ENCODE measurements around the gene CRTC3. TPM values are rescaled to one million over a fixed set of nuclear protein-coding genes. Genes with fewer than 3 reads are reported as not detected.

Gene CRTC3
- total RNA-seq, 1 donor from 2014 or later: 21.4 TPM

DNA sequence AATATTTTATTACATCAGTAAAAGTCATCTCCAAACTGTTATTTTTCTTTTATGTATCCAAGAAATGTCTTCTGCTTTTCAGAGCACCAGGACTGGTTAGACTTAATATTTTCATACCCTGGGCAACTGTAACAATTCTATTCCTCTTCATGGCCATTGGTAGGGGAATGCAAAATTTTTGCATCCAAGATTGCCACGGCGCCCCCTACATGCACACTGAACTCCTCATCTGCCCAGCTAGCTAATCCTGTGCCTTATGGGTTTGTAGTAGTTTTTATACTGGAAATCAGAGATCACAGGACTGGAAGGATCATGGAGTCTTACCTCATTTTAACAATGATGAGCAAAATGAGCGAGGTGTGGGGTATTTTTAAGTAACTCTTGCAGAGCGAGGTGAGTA lies 74.2 kb downstream of the CRTC3 start:
- no peak overlapping the region for H3K9ac ChIP-seq (ENCODE audit: low read length)
- TF ChIP-seq, protein P1, sequence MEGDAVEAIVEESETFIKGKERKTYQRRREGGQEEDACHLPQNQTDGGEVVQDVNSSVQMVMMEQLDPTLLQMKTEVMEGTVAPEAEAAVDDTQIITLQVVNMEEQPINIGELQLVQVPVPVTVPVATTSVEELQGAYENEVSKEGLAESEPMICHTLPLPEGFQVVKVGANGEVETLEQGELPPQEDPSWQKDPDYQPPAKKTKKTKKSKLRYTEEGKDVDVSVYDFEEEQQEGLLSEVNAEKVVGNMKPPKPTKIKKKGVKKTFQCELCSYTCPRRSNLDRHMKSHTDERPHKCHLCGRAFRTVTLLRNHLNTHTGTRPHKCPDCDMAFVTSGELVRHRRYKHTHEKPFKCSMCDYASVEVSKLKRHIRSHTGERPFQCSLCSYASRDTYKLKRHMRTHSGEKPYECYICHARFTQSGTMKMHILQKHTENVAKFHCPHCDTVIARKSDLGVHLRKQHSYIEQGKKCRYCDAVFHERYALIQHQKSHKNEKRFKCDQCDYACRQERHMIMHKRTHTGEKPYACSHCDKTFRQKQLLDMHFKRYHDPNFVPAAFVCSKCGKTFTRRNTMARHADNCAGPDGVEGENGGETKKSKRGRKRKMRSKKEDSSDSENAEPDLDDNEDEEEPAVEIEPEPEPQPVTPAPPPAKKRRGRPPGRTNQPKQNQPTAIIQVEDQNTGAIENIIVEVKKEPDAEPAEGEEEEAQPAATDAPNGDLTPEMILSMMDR (IDR thresholded peaks at IDR 0.05; ENCODE audit: insufficient read depth, low read depth, low read length): peak; percentile 21
- no peak for TF ChIP-seq EZH2 (IDR thresholded peaks at IDR 0.05; ENCODE audit: insufficient read depth, low read length)

DNA sequence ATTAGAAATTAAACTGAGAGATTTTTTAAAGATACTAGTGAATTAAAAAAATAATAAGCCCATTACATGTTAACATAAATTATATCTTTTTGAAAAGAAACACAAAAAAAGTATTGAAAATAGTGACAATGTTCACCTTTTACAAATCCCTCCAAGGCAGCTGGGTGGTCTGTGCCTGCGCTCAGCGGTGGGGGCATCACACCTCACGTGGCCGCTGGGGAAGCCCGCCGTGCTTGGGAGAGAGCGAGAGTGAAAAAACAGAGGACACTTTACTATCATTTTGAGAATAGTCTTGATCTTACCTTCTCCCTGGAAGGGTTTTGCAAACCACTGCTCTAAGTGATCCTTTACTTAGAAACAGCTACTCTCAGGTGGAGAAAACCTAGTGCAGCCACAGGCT lies 76.9 kb downstream of the CRTC3 start:
- Histone ChIP-seq H3K9ac (ENCODE audit: low read length) (no peak overlapping the region), H3K4me3 (ENCODE audit: insufficient read depth, low read depth, low read length) (no peak overlapping the region), H3K9me3 (ENCODE audit: insufficient read depth, low read depth, low read length) (no peaks in the 10 kb centered on the region), H4K20me1 (ENCODE audit: insufficient read depth, low read length) (no peaks in the 10 kb centered on the region), H3K36me3 (ENCODE audit: insufficient read depth, low read length) (no peaks in the 10 kb centered on the region), H3K4me2 (ENCODE audit: low read length) (no peak overlapping the region), H3K27ac (ENCODE audit: low read depth, low read length) (no peak overlapping the region), H3K4me1 (ENCODE audit: insufficient read depth, low read length) (no peaks in the 10 kb centered on the region), H2AFZ (ENCODE audit: low read depth, low read length) (no peak overlapping the region), H3K79me2 (ENCODE audit: insufficient read depth, low read length) (no peaks in the 10 kb centered on the region), H3K27me3 (ENCODE audit: insufficient read depth, low read length) (no peaks in the 10 kb centered on the region)
- no peaks in the 10 kb centered on the region for H3K27me3 Mint-ChIP-seq (ENCODE audit: low read depth, unreplicated experiment)
- H3K9me3 Mint-ChIP-seq (ENCODE audit: unreplicated experiment): no peaks in the 10 kb centered on the region
- H3K36me3 Mint-ChIP-seq (ENCODE audit: low read depth, unreplicated experiment): peaks cover 20% of the 10 kb centered on the region
- FAIRE-seq: no peak
- no peak for DNase-seq (ENCODE audit: low read depth)
- no peak overlapping the region for H3K4me3 Mint-ChIP-seq (ENCODE audit: unreplicated experiment)
- TF ChIP-seq, protein P1 (IDR thresholded peaks at IDR 0.05; ENCODE audit: insufficient read depth, low read depth, low read length): no peak
- no peak for TF ChIP-seq EZH2 (IDR thresholded peaks at IDR 0.05; ENCODE audit: insufficient read depth, low read length)
- H3K4me1 Mint-ChIP-seq (ENCODE audit: low read depth, unreplicated experiment): peaks cover 1% of the 10 kb centered on the region
- no peak overlapping the region for H3K27ac Mint-ChIP-seq (ENCODE audit: unreplicated experiment)

More for the DNA sequence above, 74.2 kb downstream of the CRTC3 start:
- Histone ChIP-seq H3K27ac (ENCODE audit: low read depth, low read length) (no peak overlapping the region), H3K36me3 (ENCODE audit: insufficient read depth, low read length) (no peaks in the 10 kb centered on the region), H3K4me1 (ENCODE audit: insufficient read depth, low read length) (no peaks in the 10 kb centered on the region), H3K4me2 (ENCODE audit: low read length) (no peak overlapping the region), H2AFZ (ENCODE audit: low read depth, low read length) (no peak overlapping the region), H3K9me3 (ENCODE audit: insufficient read depth, low read depth, low read length) (no peaks in the 10 kb centered on the region), H3K4me3 (ENCODE audit: insufficient read depth, low read depth, low read length) (no peak overlapping the region), H3K79me2 (ENCODE audit: insufficient read depth, low read length) (no peaks in the 10 kb centered on the region), H4K20me1 (ENCODE audit: insufficient read depth, low read length) (peaks cover 2% of the 10 kb centered on the region), H3K27me3 (ENCODE audit: insufficient read depth, low read length) (no peaks in the 10 kb centered on the region)
- H3K4me1 Mint-ChIP-seq (ENCODE audit: low read depth, unreplicated experiment): no peaks in the 10 kb centered on the region
- FAIRE-seq: no peak
- no peaks in the 10 kb centered on the region for H3K27me3 Mint-ChIP-seq (ENCODE audit: low read depth, unreplicated experiment)
- H3K36me3 Mint-ChIP-seq (ENCODE audit: low read depth, unreplicated experiment): peaks cover 19% of the 10 kb centered on the region
- no peaks in the 10 kb centered on the region for H3K9me3 Mint-ChIP-seq (ENCODE audit: unreplicated experiment)
- no peak overlapping the region for H3K4me3 Mint-ChIP-seq (ENCODE audit: unreplicated experiment)
- no peak overlapping the region for H3K27ac Mint-ChIP-seq (ENCODE audit: unreplicated experiment)
- no peak for DNase-seq (ENCODE audit: low read depth)

DNA sequence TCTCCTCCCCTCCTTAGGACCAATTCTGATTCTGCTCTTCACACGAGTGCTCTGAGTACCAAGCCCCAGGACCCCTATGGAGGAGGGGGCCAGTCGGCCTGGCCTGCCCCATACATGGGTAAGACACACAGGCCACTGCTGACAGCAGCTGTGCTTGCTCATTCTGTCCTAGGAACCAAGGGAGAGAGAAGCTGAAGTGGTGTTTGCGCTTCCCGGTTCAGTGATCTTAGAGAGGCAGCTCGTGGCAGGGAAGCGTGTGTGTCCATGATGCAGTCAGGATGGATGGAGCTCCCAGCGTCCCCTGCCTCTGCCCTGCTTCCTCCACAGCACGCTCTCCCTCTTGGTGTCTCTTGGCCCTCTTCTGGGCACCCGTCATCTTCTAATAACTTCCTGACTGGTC lies 77.6 kb downstream of the CRTC3 start:
- Mint-ChIP-seq H3K36me3 (ENCODE audit: low read depth, unreplicated experiment) (peaks cover 26% of the 10 kb centered on the region), H3K27me3 (ENCODE audit: low read depth, unreplicated experiment) (no peaks in the 10 kb centered on the region), H3K27ac (ENCODE audit: unreplicated experiment) (no peak overlapping the region), H3K4me3 (ENCODE audit: unreplicated experiment) (no peak overlapping the region), H3K9me3 (ENCODE audit: unreplicated experiment) (no peaks in the 10 kb centered on the region), H3K4me1 (ENCODE audit: low read depth, unreplicated experiment) (peaks cover 1% of the 10 kb centered on the region)
- Histone ChIP-seq H4K20me1 (ENCODE audit: insufficient read depth, low read length) (no peaks in the 10 kb centered on the region), H3K36me3 (ENCODE audit: insufficient read depth, low read length) (no peaks in the 10 kb centered on the region), H3K9ac (ENCODE audit: low read length) (no peak overlapping the region), H3K27ac (ENCODE audit: low read depth, low read length) (no peak overlapping the region), H3K79me2 (ENCODE audit: insufficient read depth, low read length) (no peaks in the 10 kb centered on the region), H3K4me3 (ENCODE audit: insufficient read depth, low read depth, low read length) (no peak overlapping the region), H2AFZ (ENCODE audit: low read depth, low read length) (no peak overlapping the region), H3K4me2 (ENCODE audit: low read length) (no peak overlapping the region), H3K4me1 (ENCODE audit: insufficient read depth, low read length) (no peaks in the 10 kb centered on the region), H3K9me3 (ENCODE audit: insufficient read depth, low read depth, low read length) (no peaks in the 10 kb centered on the region), H3K27me3 (ENCODE audit: insufficient read depth, low read length) (no peaks in the 10 kb centered on the region)
- FAIRE-seq (no peak), DNase-seq (ENCODE audit: low read depth) (no peak)
- TF ChIP-seq EZH2 (IDR thresholded peaks at IDR 0.05; ENCODE audit: insufficient read depth, low read length): no peak
- TF ChIP-seq, protein P1 (IDR thresholded peaks at IDR 0.05; ENCODE audit: insufficient read depth, low read depth, low read length): no peak
